HepG2 (cell line): ENCODE data around the gene IL6R. TPM values are rescaled to one million over a fixed set of nuclear protein-coding genes. Genes with fewer than 3 reads are reported as not detected.

Experiments used
- DNMT3B ChIP-seq: conservative IDR thresholded peaks from 2 replicates; pipeline ENCODE4 v1.6.1; 2016; ENCODE audit warnings: missing biosample characterization, control low read depth
- HDAC1 ChIP-seq: sonication (generic); formaldehyde crosslinking; IDR thresholded peaks from 2 replicates; pipeline ENCODE4 v1.5.1; 2020; ENCODE audit warnings: mild to moderate bottlenecking, missing genetic modification reagents
- HOXA3 ChIP-seq: sonication (generic); formaldehyde crosslinking; IDR thresholded peaks from 2 replicates; pipeline ENCODE4 v1.5.0; 2020; ENCODE audit warnings: missing genetic modification reagents
- HOXA9 ChIP-seq: sonication (generic); formaldehyde crosslinking; IDR thresholded peaks from 2 replicates; pipeline ENCODE4 v1.8.1; 2022; ENCODE audit warnings: missing genetic modification reagents, mild to moderate bottlenecking, moderate library complexity, borderline replicate concordance
- ISL2 ChIP-seq: sonication (generic); formaldehyde crosslinking; IDR thresholded peaks from 2 replicates; pipeline ENCODE4 v1.5.0; 2020; ENCODE audit warnings: missing genetic modification reagents
- KLF11 ChIP-seq: IDR thresholded peaks from 2 replicates; pipeline ENCODE4 v1.6.1; 2016; ENCODE audit warnings: missing compliant biosample characterization
- MIER3 ChIP-seq: IDR thresholded peaks from 2 replicates; pipeline ENCODE4 v1.6.1; 2016; ENCODE audit warnings: missing compliant biosample characterization, borderline replicate concordance
- MLLT10 ChIP-seq: sonication (generic); formaldehyde crosslinking; IDR thresholded peaks from 2 replicates; pipeline ENCODE4 v1.4.0; 2020; ENCODE audit warnings: missing genetic modification reagents
- REPIN1 ChIP-seq: sonication (generic); formaldehyde crosslinking; IDR thresholded peaks from 2 replicates; pipeline ENCODE4 v1.8.0; 2022; ENCODE audit warnings: missing genetic modification reagents, low read depth, mild to moderate bottlenecking, borderline replicate concordance
- SIN3B ChIP-seq: fragments of 150-350 bp; IDR thresholded peaks from 2 replicates; pipeline ENCODE4 v1.6.1; 2014; ENCODE audit warnings: low read length
- STAT6 ChIP-seq: sonication (generic); formaldehyde crosslinking; IDR thresholded peaks from 2 replicates; pipeline ENCODE4 v1.4.0; 2020; ENCODE audit warnings: missing genetic modification reagents, mild to moderate bottlenecking, borderline replicate concordance
- TFDP1 ChIP-seq: IDR thresholded peaks from 2 replicates; pipeline ENCODE4 v1.6.1; 2016; ENCODE audit warnings: missing compliant biosample characterization, missing genetic modification reagents, borderline replicate concordance
- ZFP36L2 ChIP-seq: sonication (generic); formaldehyde crosslinking; IDR thresholded peaks from 2 replicates; pipeline ENCODE4 v1.4.0; 2020; ENCODE audit warnings: missing genetic modification reagents
- ZNF329 ChIP-seq: sonication (generic); formaldehyde crosslinking; IDR thresholded peaks from 2 replicates; pipeline ENCODE4 v1.9.0; 2021; ENCODE audit warnings: low read depth, mild to moderate bottlenecking, missing genetic modification reagents
- ZNF441 ChIP-seq: sonication (generic); formaldehyde crosslinking; IDR thresholded peaks from 2 replicates; pipeline ENCODE4 v1.7.0; 2021; ENCODE audit warnings: missing genetic modification reagents, borderline replicate concordance
- ZNF564 ChIP-seq: sonication (generic); formaldehyde crosslinking; IDR thresholded peaks from 2 replicates; pipeline ENCODE4 v1.8.1; 2023; ENCODE audit warnings: mild to moderate bottlenecking, missing genetic modification reagents
- polyA plus RNA-seq, 8 experiments: library from polyadenylated mRNA; depleted of rRNA in 3 of 8; stranded (reverse) in 7 of 8; unstranded in 1 of 8; fragments of >200 nt; fragmentation: Illumina TruSeq in 4 of 8; extraction: Trizol in 4 of 8; gene quantifications; 2 replicates each; pipeline versions ENCODE4 v1.2.1 to v1.2.3, GENCODE V29; 2011 to 2016; ENCODE audit warnings: low read depth in 4 of 8, missing spikeins in 1 of 8, mixed read lengths in 1 of 8; ENCODE audit not compliant: insufficient read depth in 1 of 8
- total RNA-seq, 5 experiments: library from RNA; depleted of rRNA; stranded (reverse); fragments of >200 nt; fragmentation: Illumina TruSeq; extraction: Trizol; gene quantifications; 2 replicates each; pipeline ENCODE4 v1.2.3, GENCODE V29; 2016; ENCODE audit warnings: low read depth in 1 of 5
- TF ChIP-seq, protein P1 (sequence below): IDR thresholded peaks from 2 replicates; pipeline ENCODE4 v1.6.1; 2018; ENCODE audit warnings: missing genetic modification reagents
- TF ChIP-seq, protein P2 (sequence below), 2 experiments: sonication (generic) in 1 of 2; formaldehyde crosslinking in 1 of 2; IDR thresholded peaks; 2 replicates each; pipeline versions ENCODE4 v1.4.0 to v1.6.1; 2016 to 2020; ENCODE audit warnings: borderline replicate concordance in 1 of 2, low read depth in 1 of 2, mild to moderate bottlenecking in 1 of 2, missing genetic modification reagents in 1 of 2
- TF ChIP-seq, protein P3 (sequence below): IDR thresholded peaks from 2 replicates; pipeline ENCODE4 v1.6.1; 2016; ENCODE audit warnings: low read depth, control low read depth

IL6R gene
- total and polyA plus RNA-seq, 2 of the 13 experiments (the other 11 are each of a cell fraction or from before 2014, with no cell fraction given), result 5.0 to 24.5 TPM

- TF ChIP-seq TFDP1 (CRISPR knock-in tag) (no peak), MIER3 (no peak), KLF11 (CRISPR knock-in tag) (no peak), HOXA9 (CRISPR knock-in tag) (no peak), HOXA3 (CRISPR knock-in tag) (peak; percentile 40), MLLT10 (CRISPR knock-in tag) (no peak), DNMT3B (CRISPR knock-in tag) (no peak), ISL2 (CRISPR knock-in tag) (no peak), ZNF441 (no peak), STAT6 (CRISPR knock-in tag) (no peak), ZNF329 (CRISPR knock-in tag) (no peak), ZNF564 (no peak), ZFP36L2 (CRISPR knock-in tag) (no peak), REPIN1 (CRISPR knock-in tag) (no peak), SIN3B (no peak), HDAC1 (CRISPR knock-in tag) (no peak)
- TF ChIP-seq, protein P1, sequence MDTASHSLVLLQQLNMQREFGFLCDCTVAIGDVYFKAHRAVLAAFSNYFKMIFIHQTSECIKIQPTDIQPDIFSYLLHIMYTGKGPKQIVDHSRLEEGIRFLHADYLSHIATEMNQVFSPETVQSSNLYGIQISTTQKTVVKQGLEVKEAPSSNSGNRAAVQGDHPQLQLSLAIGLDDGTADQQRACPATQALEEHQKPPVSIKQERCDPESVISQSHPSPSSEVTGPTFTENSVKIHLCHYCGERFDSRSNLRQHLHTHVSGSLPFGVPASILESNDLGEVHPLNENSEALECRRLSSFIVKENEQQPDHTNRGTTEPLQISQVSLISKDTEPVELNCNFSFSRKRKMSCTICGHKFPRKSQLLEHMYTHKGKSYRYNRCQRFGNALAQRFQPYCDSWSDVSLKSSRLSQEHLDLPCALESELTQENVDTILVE, result no peak
- TF ChIP-seq, protein P2, sequence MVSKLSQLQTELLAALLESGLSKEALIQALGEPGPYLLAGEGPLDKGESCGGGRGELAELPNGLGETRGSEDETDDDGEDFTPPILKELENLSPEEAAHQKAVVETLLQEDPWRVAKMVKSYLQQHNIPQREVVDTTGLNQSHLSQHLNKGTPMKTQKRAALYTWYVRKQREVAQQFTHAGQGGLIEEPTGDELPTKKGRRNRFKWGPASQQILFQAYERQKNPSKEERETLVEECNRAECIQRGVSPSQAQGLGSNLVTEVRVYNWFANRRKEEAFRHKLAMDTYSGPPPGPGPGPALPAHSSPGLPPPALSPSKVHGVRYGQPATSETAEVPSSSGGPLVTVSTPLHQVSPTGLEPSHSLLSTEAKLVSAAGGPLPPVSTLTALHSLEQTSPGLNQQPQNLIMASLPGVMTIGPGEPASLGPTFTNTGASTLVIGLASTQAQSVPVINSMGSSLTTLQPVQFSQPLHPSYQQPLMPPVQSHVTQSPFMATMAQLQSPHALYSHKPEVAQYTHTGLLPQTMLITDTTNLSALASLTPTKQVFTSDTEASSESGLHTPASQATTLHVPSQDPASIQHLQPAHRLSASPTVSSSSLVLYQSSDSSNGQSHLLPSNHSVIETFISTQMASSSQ (IDR thresholded peaks at IDR 0.05; ENCODE audit: low read depth), result no peak
- TF ChIP-seq, protein P2 (CRISPR knock-in tag; IDR thresholded peaks at IDR 0.05; ENCODE audit: borderline replicate concordance), result no peak
- TF ChIP-seq, protein P3, sequence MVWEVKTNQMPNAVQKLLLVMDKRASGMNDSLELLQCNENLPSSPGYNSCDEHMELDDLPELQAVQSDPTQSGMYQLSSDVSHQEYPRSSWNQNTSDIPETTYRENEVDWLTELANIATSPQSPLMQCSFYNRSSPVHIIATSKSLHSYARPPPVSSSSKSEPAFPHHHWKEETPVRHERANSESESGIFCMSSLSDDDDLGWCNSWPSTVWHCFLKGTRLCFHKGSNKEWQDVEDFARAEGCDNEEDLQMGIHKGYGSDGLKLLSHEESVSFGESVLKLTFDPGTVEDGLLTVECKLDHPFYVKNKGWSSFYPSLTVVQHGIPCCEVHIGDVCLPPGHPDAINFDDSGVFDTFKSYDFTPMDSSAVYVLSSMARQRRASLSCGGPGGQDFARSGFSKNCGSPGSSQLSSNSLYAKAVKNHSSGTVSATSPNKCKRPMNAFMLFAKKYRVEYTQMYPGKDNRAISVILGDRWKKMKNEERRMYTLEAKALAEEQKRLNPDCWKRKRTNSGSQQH (CRISPR knock-in tag), result no peak
Observed at GRCh38 chr1:154410185-154410827, 5.2 kb downstream of the IL6R start (continued).
